ENCODE data around the gene C3orf49.

DNA sequence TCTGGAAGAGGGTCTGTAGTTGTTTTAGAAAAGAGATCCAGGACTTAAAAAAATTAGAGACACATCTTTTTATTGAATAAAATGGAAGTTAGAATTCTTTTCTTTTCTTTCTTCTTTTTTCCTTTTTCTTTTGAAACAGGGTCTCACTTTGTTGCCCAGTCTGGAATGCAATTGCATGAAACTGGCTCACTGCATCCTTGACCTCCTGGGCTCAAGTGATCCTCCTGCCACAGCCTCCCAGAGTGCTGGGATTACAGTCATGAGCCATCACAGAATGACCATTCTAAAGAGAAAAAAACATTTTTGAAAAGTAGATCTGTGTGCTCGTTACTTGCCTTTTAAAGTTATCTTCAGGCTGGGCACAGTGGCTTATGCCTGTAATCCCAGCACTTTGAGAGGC, 48.1 kb downstream of the C3orf49 start:
- TF ChIP-seq, protein P1, sequence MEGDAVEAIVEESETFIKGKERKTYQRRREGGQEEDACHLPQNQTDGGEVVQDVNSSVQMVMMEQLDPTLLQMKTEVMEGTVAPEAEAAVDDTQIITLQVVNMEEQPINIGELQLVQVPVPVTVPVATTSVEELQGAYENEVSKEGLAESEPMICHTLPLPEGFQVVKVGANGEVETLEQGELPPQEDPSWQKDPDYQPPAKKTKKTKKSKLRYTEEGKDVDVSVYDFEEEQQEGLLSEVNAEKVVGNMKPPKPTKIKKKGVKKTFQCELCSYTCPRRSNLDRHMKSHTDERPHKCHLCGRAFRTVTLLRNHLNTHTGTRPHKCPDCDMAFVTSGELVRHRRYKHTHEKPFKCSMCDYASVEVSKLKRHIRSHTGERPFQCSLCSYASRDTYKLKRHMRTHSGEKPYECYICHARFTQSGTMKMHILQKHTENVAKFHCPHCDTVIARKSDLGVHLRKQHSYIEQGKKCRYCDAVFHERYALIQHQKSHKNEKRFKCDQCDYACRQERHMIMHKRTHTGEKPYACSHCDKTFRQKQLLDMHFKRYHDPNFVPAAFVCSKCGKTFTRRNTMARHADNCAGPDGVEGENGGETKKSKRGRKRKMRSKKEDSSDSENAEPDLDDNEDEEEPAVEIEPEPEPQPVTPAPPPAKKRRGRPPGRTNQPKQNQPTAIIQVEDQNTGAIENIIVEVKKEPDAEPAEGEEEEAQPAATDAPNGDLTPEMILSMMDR (IDR thresholded peaks at IDR 0.05; ENCODE audit: insufficient read depth, low read length) = no peak
- TF ChIP-seq GABPA (IDR thresholded peaks at IDR 0.05; ENCODE audit: low read depth) (no peak), SPI1 (IDR thresholded peaks at IDR 0.05; ENCODE audit: borderline replicate concordance, low read depth) (no peak)
- TF ChIP-seq, protein P2, sequence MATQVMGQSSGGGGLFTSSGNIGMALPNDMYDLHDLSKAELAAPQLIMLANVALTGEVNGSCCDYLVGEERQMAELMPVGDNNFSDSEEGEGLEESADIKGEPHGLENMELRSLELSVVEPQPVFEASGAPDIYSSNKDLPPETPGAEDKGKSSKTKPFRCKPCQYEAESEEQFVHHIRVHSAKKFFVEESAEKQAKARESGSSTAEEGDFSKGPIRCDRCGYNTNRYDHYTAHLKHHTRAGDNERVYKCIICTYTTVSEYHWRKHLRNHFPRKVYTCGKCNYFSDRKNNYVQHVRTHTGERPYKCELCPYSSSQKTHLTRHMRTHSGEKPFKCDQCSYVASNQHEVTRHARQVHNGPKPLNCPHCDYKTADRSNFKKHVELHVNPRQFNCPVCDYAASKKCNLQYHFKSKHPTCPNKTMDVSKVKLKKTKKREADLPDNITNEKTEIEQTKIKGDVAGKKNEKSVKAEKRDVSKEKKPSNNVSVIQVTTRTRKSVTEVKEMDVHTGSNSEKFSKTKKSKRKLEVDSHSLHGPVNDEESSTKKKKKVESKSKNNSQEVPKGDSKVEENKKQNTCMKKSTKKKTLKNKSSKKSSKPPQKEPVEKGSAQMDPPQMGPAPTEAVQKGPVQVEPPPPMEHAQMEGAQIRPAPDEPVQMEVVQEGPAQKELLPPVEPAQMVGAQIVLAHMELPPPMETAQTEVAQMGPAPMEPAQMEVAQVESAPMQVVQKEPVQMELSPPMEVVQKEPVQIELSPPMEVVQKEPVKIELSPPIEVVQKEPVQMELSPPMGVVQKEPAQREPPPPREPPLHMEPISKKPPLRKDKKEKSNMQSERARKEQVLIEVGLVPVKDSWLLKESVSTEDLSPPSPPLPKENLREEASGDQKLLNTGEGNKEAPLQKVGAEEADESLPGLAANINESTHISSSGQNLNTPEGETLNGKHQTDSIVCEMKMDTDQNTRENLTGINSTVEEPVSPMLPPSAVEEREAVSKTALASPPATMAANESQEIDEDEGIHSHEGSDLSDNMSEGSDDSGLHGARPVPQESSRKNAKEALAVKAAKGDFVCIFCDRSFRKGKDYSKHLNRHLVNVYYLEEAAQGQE (IDR thresholded peaks at IDR 0.05; ENCODE audit: insufficient replicate concordance, low read depth) = no peak

Data from HL-60 (cell line).